GM12892 (cell line): ENCODE data around the gene COL26A1.

Source experiments
- POLR2A ChIP-seq: IDR thresholded peaks from 2 replicates; pipeline ENCODE4 v1.6.1; 2011; ENCODE audit warnings: low read depth, low read length, control low read depth
- POLR2AphosphoS5 ChIP-seq: IDR thresholded peaks from 2 replicates; pipeline ENCODE4 v1.6.1; 2011; ENCODE audit warnings: low read depth, low read length, control low read depth
- TAF1 ChIP-seq: IDR thresholded peaks from 2 replicates; pipeline ENCODE4 v1.6.1; 2011; ENCODE audit warnings: low read depth, mild to moderate bottlenecking, control low read depth, low read length, borderline replicate concordance

DNA sequence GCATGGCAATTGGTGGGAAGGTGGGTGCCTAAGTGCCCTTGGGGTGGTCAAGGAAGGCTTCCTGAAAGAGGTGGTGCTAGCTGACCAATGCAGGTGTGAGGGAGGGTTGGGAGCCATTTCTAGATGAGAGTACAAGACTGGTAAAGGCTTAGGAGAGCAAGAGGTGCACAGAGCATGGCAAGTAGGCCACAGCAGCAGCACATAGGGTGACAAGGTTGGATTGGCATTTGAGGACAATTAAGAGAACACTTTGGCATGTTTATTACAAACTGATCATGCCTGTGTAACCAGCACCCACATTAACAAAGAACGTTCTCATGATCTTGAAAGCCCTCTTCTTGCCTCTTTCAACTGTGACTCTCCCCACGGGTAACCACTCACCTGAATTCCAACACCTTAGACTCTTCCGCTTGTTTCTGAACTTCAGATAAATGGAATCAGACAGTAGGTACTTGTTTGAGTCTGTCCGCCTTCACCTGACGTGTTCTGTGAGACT lies 158.8 kb downstream of the COL26A1 start:
- TF ChIP-seq POLR2A (no peak), POLR2AphosphoS5 (no peak), TAF1 (no peak)
